K562 (cell line): ENCODE measurements around the gene TYW3. TPM values are rescaled to one million over a fixed set of nuclear protein-coding genes. Genes with fewer than 3 reads are reported as not detected.

ENCODE experiments used
- ATAC-seq: fragments of 200-7000 bp; cut with Tn5 transposase; 3 replicates; pipeline ENCODE4 v1.9.1; 2020; ENCODE audit warnings: moderate library complexity
- BruUV-seq: library from RNA; stranded (reverse); fragments of 400-500 nt; replicated peaks from 2 replicates; lab custom pipeline; 2021; lab: Mats Ljungman, UMichigan
- CTCF ChIA-PET: fragments of 300-600 bp; formaldehyde crosslinking; extraction: SDS; loops from one replicate; lab custom pipeline; 2021; ENCODE audit warnings: low intra/inter-chr PET ratio; lab: Yijun Ruan, JAX
- POLR2A ChIA-PET: fragments of 300-600, 350-650 bp; sonication (Branson Sonifier 250); formaldehyde crosslinking; extraction: SDS; loops from one replicate; lab custom pipeline; 2021; ENCODE audit warnings: antibody characterized with exemption, inconsistent platforms; lab: Yijun Ruan, JAX
- DNase-seq, 4 experiments: peaks; one replicate each; pipeline versions ENCODE4 v3.0.0 to v3.0.0-alpha.2; 2011 to 2018; ENCODE audit warnings: low spot score in 3 of 4, mixed read lengths in 3 of 4; ENCODE audit errors: extremely low read depth in 1 of 4
- FAIRE-seq: peaks from 2 replicates; lab custom pipeline; 2011; peaks lifted over from hg19 to GRCh38; lab: Jason Lieb, UNC
- H2AFZ ChIP-seq: 2 replicates; pipeline ENCODE4 v1.6.0; 2011; ENCODE audit warnings: low read depth, low read length, control low read depth, inconsistent platforms
- H3K27ac ChIP-seq: fragments of 200-600 bp; 3 replicates; pipeline ENCODE4 v1.8.0; 2011; ENCODE audit warnings: low read depth, mild to moderate bottlenecking, control low read depth, inconsistent platforms, low read length, moderate library complexity, mixed read lengths; ENCODE audit errors: extremely low read depth
- H3K27me3 ChIP-seq, 2 experiments: fragments of 300-600 bp in 1 of 2; 2 replicates in 1 of 2; 3 replicates in 1 of 2; pipeline versions ENCODE4 v1.6.0 to v1.8.0; 2011; ENCODE audit warnings: inconsistent platforms in 2 of 2, low read length in 2 of 2, mild to moderate bottlenecking in 1 of 2, mixed read lengths in 1 of 2, moderate library complexity in 1 of 2; ENCODE audit not compliant: control insufficient read depth in 2 of 2, insufficient read depth in 2 of 2
- H3K36me3 ChIP-seq: fragments of 300-600 bp; 3 replicates; pipeline ENCODE4 v1.8.0; 2011; ENCODE audit warnings: mild to moderate bottlenecking, low read length, inconsistent platforms; ENCODE audit not compliant: control insufficient read depth, insufficient read depth
- H3K4me1 ChIP-seq, 2 experiments: fragments of 200-600 bp in 1 of 2; replicated peaks in 1 of 2; 2 replicates in 1 of 2; 3 replicates in 1 of 2; pipeline versions ENCODE4 v1.5.1 to v1.8.0; 2011; ENCODE audit warnings: inconsistent platforms in 2 of 2, low read length in 2 of 2, mild to moderate bottlenecking in 1 of 2, mixed read lengths in 1 of 2, moderate library complexity in 1 of 2; ENCODE audit not compliant: control insufficient read depth in 2 of 2, insufficient read depth in 2 of 2
- H3K4me2 ChIP-seq: 2 replicates; pipeline ENCODE4 v1.6.1; 2011; ENCODE audit warnings: low read length, control low read depth, inconsistent platforms, mixed read lengths; ENCODE audit not compliant: insufficient read depth
- H3K4me3 ChIP-seq: fragments of 200-600 bp; sonication (generic), shearing (Covaris generic); 2 replicates; pipeline ENCODE4 v1.5.1; 2016; ENCODE audit warnings: control low read depth, inconsistent platforms
- H3K79me2 ChIP-seq: fragments of 200-600 bp; 3 replicates; pipeline ENCODE4 v1.8.0; 2011; ENCODE audit warnings: low read length, inconsistent platforms; ENCODE audit not compliant: control insufficient read depth, insufficient read depth
- H3K9ac ChIP-seq, 2 experiments: 2 replicates each; pipeline versions ENCODE4 v1.6.0 to v1.6.1; 2011; ENCODE audit warnings: low read depth in 2 of 2, low read length in 2 of 2, control low read depth in 1 of 2, inconsistent platforms in 1 of 2, mild to moderate bottlenecking in 1 of 2, mixed read lengths in 1 of 2; ENCODE audit not compliant: insufficient read depth in 1 of 2
- H3K9me1 ChIP-seq: one replicate; pipeline ENCODE4 v1.6.0; 2011; ENCODE audit warnings: inconsistent platforms, mild to moderate bottlenecking, low read length, moderate library complexity; ENCODE audit not compliant: control insufficient read depth, insufficient read depth
- H3K9me3 ChIP-seq: replicated peaks from 2 replicates; pipeline ENCODE4 v1.5.1; 2011; ENCODE audit warnings: low read depth, low read length, inconsistent platforms; ENCODE audit not compliant: control insufficient read depth, insufficient read depth
- H4K20me1 ChIP-seq: replicated peaks from 2 replicates; pipeline ENCODE4 v1.6.1; 2011; ENCODE audit warnings: low read length, inconsistent platforms, mixed read lengths; ENCODE audit not compliant: control insufficient read depth, insufficient read depth
- ERF ChIP-seq: fragments of 450-650 bp; formaldehyde crosslinking; IDR thresholded peaks from 2 replicates; pipeline ENCODE4 v1.4.0; 2020; ENCODE audit warnings: mild to moderate bottlenecking, mixed read lengths
- KDM4B ChIP-seq, 2 experiments: fragments of 450-650 bp in 1 of 2; sonication (generic) in 1 of 2; IDR thresholded peaks; 2 replicates each; pipeline ENCODE4 v1.6.1; 2016 to 2017; ENCODE audit warnings: borderline replicate concordance in 2 of 2, antibody characterized with exemption in 1 of 2, low read depth in 1 of 2, mild to moderate bottlenecking in 1 of 2
- MAFK ChIP-seq: IDR thresholded peaks from 2 replicates; pipeline ENCODE4 v1.6.1; 2011; ENCODE audit warnings: low read length, improper control_type of control experiment
- MBD2 ChIP-seq: sonication (generic); IDR thresholded peaks from 2 replicates; pipeline ENCODE4 v1.6.1; 2016; ENCODE audit warnings: low read depth, borderline replicate concordance
- MED1 ChIP-seq: sonication (generic); formaldehyde crosslinking; IDR thresholded peaks from 2 replicates; pipeline ENCODE4 v1.8.1; 2023; ENCODE audit warnings: missing genetic modification reagents, borderline replicate concordance
- NFYB ChIP-seq: IDR thresholded peaks from 2 replicates; pipeline ENCODE4 v1.6.1; 2011; ENCODE audit warnings: mild to moderate bottlenecking, moderate library complexity; ENCODE audit not compliant: insufficient read length; ENCODE audit errors: extremely low read depth
- PTRF ChIP-seq: fragments of 450-650 bp; IDR thresholded peaks from 2 replicates; pipeline ENCODE4 v1.6.1; 2016; ENCODE audit warnings: mild to moderate bottlenecking, missing genetic modification characterization, missing compliant biosample characterization
- SMARCA5 ChIP-seq: fragments of 450-650 bp; IDR thresholded peaks from 2 replicates; pipeline ENCODE4 v1.6.1; 2016
- SRF ChIP-seq, 2 experiments: fragments of 250-450, 450-650 bp in 1 of 2; sonication (Bioruptor Pico) in 1 of 2; sonication (generic) in 1 of 2; formaldehyde crosslinking; IDR thresholded peaks; 2 replicates each; pipeline versions ENCODE4 v1.5.0 to v1.5.1; 2020 to 2022; ENCODE audit warnings: mild to moderate bottlenecking in 1 of 2, missing genetic modification reagents in 1 of 2
- TCF15 ChIP-seq: fragments of 250-450 bp; sonication (Bioruptor Pico); IDR thresholded peaks from 2 replicates; pipeline ENCODE4 v1.8.0; 2022; ENCODE audit warnings: moderate library complexity, mild to moderate bottlenecking, inconsistent platforms
- ZBTB9 ChIP-seq: fragments of 450-650 bp; formaldehyde crosslinking; IDR thresholded peaks from 2 replicates; pipeline ENCODE4 v1.4.0; 2020; ENCODE audit warnings: mild to moderate bottlenecking, moderate library complexity
- ZNF143 ChIP-seq: sonication (generic); formaldehyde crosslinking; IDR thresholded peaks from 2 replicates; pipeline ENCODE4 v1.9.0; 2022; ENCODE audit warnings: mild to moderate bottlenecking, missing genetic modification reagents
- ZNF561 ChIP-seq: fragments of 450-650 bp; formaldehyde crosslinking; conservative IDR thresholded peaks from 2 replicates; pipeline ENCODE4 v1.4.0; 2020; ENCODE audit warnings: mild to moderate bottlenecking, moderate library complexity
- WGBS: fragments of 100-300 bp; shearing (Covaris generic); methylation state at CpG from one replicate; pipeline ENCODE4 v1.1.6; 2016; ENCODE audit warnings: low coverage, mixed read lengths; ENCODE audit not compliant: insufficient coverage; ENCODE audit errors: missing lambda C conversion rate; 5-methylcytosine and 5-hydroxymethylcytosine counted together
- in situ Hi-C: fragments of 300-500 bp; cut with MboI; formaldehyde crosslinking; loops from 4 replicates; pipeline ENCODE4 v1.15.0; 2018; ENCODE audit warnings: inconsistent platforms, mixed read lengths
- intact Hi-C: fragments of 100-400 bp; cut with micrococcal nuclease; formaldehyde crosslinking; loops from 2 replicates; pipeline ENCODE4 v1.14.2; 2022
- polyA plus RNA-seq, 8 experiments: library from polyadenylated mRNA; depleted of rRNA in 4 of 8; stranded (reverse) in 5 of 8; unstranded in 3 of 8; fragments of >200 nt; fragmentation: Nextera tagmentation in 2 of 8; fragmentation: Illumina TruSeq in 1 of 8; extraction: Ambion mirVana in 2 of 8; extraction: Trizol in 1 of 8; gene quantifications; 2 replicates each; pipeline versions ENCODE4 v1.2.1 to v1.2.3, GENCODE V29; 2011 to 2014; ENCODE audit warnings: inconsistent platforms in 1 of 8, missing spikeins in 1 of 8
- total RNA-seq, 7 experiments: library from RNA; depleted of rRNA in 6 of 7; stranded (reverse); fragments of >200 nt in 6 of 7; fragmentation: Illumina TruSeq in 2 of 7; extraction: Trizol in 2 of 7; gene quantifications; 2 replicates each; pipeline versions ENCODE4 v1.2.1 to v1.2.3, GENCODE V29; 2011 to 2021; ENCODE audit warnings: low replicate concordance in 1 of 7
- TF ChIP-seq, protein P1 (sequence below): fragments of 250-450 bp; sonication (Bioruptor Pico); IDR thresholded peaks from 2 replicates; pipeline ENCODE4 v1.9.0; 2021; ENCODE audit warnings: mild to moderate bottlenecking
- TF ChIP-seq, protein P2 (sequence below): sonication (generic); formaldehyde crosslinking; IDR thresholded peaks from 2 replicates; pipeline ENCODE4 v1.8.0; 2022; ENCODE audit warnings: mild to moderate bottlenecking, missing genetic modification reagents

The TYW3 gene
- total and polyA plus RNA-seq, 9 of the 15 experiments (the other 6 are each of a cell fraction or from before 2014, with no cell fraction given): 22.0 to 54.0 (median 41.1) TPM

DNA sequence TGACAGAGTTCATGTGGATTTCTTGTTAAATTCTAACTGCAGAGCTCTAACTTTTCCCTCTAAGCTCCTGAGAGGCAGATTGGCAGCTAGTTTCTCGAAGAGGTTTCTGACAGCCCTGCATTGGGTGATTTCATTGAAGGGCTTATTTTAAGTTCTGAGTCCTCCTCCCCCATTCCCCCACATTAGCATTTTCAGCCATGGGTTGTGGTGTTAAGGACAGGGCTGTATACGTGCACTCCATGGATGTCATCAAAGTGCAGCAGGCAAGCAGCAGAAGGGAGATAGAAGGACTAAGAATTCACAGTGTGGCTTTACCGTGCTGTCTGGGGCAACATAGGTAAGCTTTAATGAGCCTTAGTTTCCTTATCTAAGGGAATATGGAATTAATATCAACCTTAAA, 19.1 kb upstream of the TYW3 start:
- intact Hi-C loops: no loop called here
- no peak overlapping the region for H3K9ac ChIP-seq
- CTCF ChIA-PET: no interaction called here
- no peak for FAIRE-seq
- no peaks in the 10 kb centered on the region for H3K27me3 ChIP-seq
- no TSS peak for BruUV-seq
- TF ChIP-seq, protein P1, sequence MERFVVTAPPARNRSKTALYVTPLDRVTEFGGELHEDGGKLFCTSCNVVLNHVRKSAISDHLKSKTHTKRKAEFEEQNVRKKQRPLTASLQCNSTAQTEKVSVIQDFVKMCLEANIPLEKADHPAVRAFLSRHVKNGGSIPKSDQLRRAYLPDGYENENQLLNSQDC (CRISPR knock-in tag): no peak
- TF ChIP-seq SRF (CRISPR knock-in tag; IDR thresholded peaks at IDR 0.05): no peak
- TF ChIP-seq MED1 (CRISPR knock-in tag): no peak
- no peak for TF ChIP-seq ZBTB9 (CRISPR knock-in tag)
- TF ChIP-seq NFYB: no peak
- no peak for TF ChIP-seq KDM4B (IDR thresholded peaks at IDR 0.05; ENCODE audit: borderline replicate concordance in 2 of 2, low read depth in 1 of 2)
- TF ChIP-seq MBD2: no peak
- no peak for TF ChIP-seq PTRF (tag)
- TF ChIP-seq, protein P2, sequence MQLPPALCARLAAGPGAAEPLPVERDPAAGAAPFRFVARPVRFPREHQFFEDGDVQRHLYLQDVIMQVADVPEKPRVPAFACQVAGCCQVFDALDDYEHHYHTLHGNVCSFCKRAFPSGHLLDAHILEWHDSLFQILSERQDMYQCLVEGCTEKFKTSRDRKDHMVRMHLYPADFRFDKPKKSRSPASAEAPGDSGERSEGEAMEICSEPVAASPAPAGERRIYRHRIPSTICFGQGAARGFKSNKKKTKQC (CRISPR knock-in tag): no peak
- no peak for TF ChIP-seq TCF15
- TF ChIP-seq ERF (CRISPR knock-in tag): no peak
- no peak for TF ChIP-seq ZNF143
- no peak for TF ChIP-seq ZNF561
- no peak for TF ChIP-seq MAFK
- no peak for TF ChIP-seq SMARCA5
- 73% methylated on average over 3 of the region's 3 CpGs for WGBS
- H3K27ac ChIP-seq: no peak overlapping the region
- H3K9me3 ChIP-seq: no peaks in the 10 kb centered on the region
- no peak overlapping the region for H3K4me3 ChIP-seq
- H4K20me1 ChIP-seq: no peaks in the 10 kb centered on the region
- no peaks in the 10 kb centered on the region for H3K9me1 ChIP-seq
- POLR2A ChIA-PET: no interaction called here
- no peaks in the 10 kb centered on the region for H3K79me2 ChIP-seq
- no peak overlapping the region for H2AFZ ChIP-seq
- ATAC-seq: no peak
- H3K4me1 ChIP-seq: no peaks in the 10 kb centered on the region
- no peak overlapping the region for H3K4me2 ChIP-seq
- no peak for DNase-seq
- in situ Hi-C loops: no loop called here
- H3K36me3 ChIP-seq: peaks cover 82% of the 10 kb centered on the region
